KMS-11 (cell line): ENCODE measurements around the gene FNDC8.
"Not testable (repeated sequence)": the region's sequence is repeated elsewhere in the genome, so short reads cannot be mapped to it uniquely, and the experiment has no call there.

Experiments
- H2AFZ ChIP-seq: fragments of 200-600 bp; sonication (generic); 2 replicates; pipeline ENCODE4 v1.6.1; 2016; ENCODE audit warnings: antibody characterized with exemption, mixed run types, low read depth
- H3K27ac ChIP-seq: fragments of 200-600 bp; sonication (generic); 2 replicates; pipeline ENCODE4 v1.6.1; 2016; ENCODE audit warnings: mild to moderate bottlenecking, mixed run types
- H3K27me3 ChIP-seq: fragments of 200-600 bp; sonication (generic); 2 replicates; pipeline ENCODE4 v1.6.1; 2017; ENCODE audit warnings: mild to moderate bottlenecking, low read depth, mixed run types, moderate library complexity; ENCODE audit not compliant: insufficient read depth
- H3K36me3 ChIP-seq: fragments of 200-600 bp; sonication (generic); 2 replicates; pipeline ENCODE4 v1.6.1; 2017; ENCODE audit warnings: mild to moderate bottlenecking, mixed run types; ENCODE audit not compliant: insufficient read depth
- H3K4me1 ChIP-seq: fragments of 200-600 bp; sonication (generic); 2 replicates; pipeline ENCODE4 v1.6.1; 2016; ENCODE audit warnings: mild to moderate bottlenecking, low read depth, mixed run types; ENCODE audit not compliant: poor library complexity, severe bottlenecking
- H3K4me2 ChIP-seq: fragments of 200-600 bp; sonication (generic); 2 replicates; pipeline ENCODE4 v1.7.0; 2016; ENCODE audit warnings: mild to moderate bottlenecking, mixed run types
- H3K4me3 ChIP-seq: fragments of 200-600 bp; sonication (generic); IDR thresholded peaks from 2 replicates; pipeline ENCODE4 v1.6.1; 2017; ENCODE audit warnings: low read depth, low read length, mixed read lengths; ENCODE audit not compliant: insufficient read depth
- H3K79me2 ChIP-seq: fragments of 200-600 bp; sonication (generic); 2 replicates; pipeline ENCODE4 v1.6.1; 2016; ENCODE audit warnings: low read depth, mixed run types; ENCODE audit not compliant: insufficient read depth
- H3K9ac ChIP-seq: fragments of 200-600 bp; sonication (generic); 2 replicates; pipeline ENCODE4 v1.6.1; 2016; ENCODE audit warnings: mild to moderate bottlenecking, mixed run types
- H4K20me1 ChIP-seq: fragments of 200-600 bp; sonication (generic); 2 replicates; pipeline ENCODE4 v1.6.1; 2016; ENCODE audit warnings: mild to moderate bottlenecking, mixed run types; ENCODE audit not compliant: insufficient read depth
- TF ChIP-seq, protein P1 (sequence below): fragments of 200-600 bp; sonication (generic); conservative IDR thresholded peaks from 2 replicates; pipeline ENCODE4 v1.6.1; 2017; ENCODE audit warnings: low read depth, mild to moderate bottlenecking, antibody characterized with exemption, low read length, moderate library complexity, mixed read lengths

FNDC8 gene

GRCh38 chr17:35089586-35090296, 31.7 kb upstream of the FNDC8 start:
- Histone ChIP-seq H3K4me3 (no peak overlapping the region), H2AFZ (peak overlapping the region; percentile 69), H3K4me1 (peaks cover 37% of the 10 kb centered on the region), H3K4me2 (peak overlapping the region; percentile 64), H3K27me3 (no peaks in the 10 kb centered on the region), H4K20me1 (no peaks in the 10 kb centered on the region), H3K9ac (peak overlapping the region; percentile 49; the same call in 1 of the 2 replicates), H3K36me3 (no peaks in the 10 kb centered on the region), H3K27ac (peak overlapping the region; percentile 47; the same call in 1 of the 2 replicates), H3K79me2 (peaks cover 29% of the 10 kb centered on the region; the same call in 1 of the 2 replicates)
- TF ChIP-seq, protein P1, sequence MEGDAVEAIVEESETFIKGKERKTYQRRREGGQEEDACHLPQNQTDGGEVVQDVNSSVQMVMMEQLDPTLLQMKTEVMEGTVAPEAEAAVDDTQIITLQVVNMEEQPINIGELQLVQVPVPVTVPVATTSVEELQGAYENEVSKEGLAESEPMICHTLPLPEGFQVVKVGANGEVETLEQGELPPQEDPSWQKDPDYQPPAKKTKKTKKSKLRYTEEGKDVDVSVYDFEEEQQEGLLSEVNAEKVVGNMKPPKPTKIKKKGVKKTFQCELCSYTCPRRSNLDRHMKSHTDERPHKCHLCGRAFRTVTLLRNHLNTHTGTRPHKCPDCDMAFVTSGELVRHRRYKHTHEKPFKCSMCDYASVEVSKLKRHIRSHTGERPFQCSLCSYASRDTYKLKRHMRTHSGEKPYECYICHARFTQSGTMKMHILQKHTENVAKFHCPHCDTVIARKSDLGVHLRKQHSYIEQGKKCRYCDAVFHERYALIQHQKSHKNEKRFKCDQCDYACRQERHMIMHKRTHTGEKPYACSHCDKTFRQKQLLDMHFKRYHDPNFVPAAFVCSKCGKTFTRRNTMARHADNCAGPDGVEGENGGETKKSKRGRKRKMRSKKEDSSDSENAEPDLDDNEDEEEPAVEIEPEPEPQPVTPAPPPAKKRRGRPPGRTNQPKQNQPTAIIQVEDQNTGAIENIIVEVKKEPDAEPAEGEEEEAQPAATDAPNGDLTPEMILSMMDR = 0 out of 2 replicates have a peak, but pooled peaks have one; percentile 30

DNA sequence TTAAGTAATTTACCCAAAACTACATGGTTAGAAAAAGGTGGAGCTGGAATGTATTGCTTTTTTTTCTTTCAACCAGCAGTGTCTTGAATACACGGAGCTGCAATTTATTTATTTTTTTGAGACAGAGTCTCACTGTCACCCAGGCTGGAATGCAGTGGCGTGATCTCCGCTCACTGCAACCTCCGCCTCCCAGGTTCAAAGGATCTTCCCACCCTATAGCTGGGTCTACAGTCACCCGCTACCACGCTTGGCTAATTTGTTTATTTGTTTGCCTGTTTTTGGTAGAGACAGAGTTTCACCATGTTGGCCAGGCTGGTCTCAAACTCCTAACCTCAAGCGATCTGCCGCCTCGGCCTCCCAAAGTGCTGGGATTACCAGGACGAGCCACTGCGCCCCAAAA, 30.7 kb upstream of the FNDC8 start:
- H3K27me3 ChIP-seq, H4K20me1 ChIP-seq, H3K9ac ChIP-seq, H3K27ac ChIP-seq, H3K4me2 ChIP-seq, H3K36me3 ChIP-seq, H3K4me3 ChIP-seq, H2AFZ ChIP-seq: not testable (repeated sequence)
- Histone ChIP-seq H3K79me2 (peaks cover 22% of the 10 kb centered on the region; the same call in 1 of the 2 replicates), H3K4me1 (peaks cover 29% of the 10 kb centered on the region)

DNA sequence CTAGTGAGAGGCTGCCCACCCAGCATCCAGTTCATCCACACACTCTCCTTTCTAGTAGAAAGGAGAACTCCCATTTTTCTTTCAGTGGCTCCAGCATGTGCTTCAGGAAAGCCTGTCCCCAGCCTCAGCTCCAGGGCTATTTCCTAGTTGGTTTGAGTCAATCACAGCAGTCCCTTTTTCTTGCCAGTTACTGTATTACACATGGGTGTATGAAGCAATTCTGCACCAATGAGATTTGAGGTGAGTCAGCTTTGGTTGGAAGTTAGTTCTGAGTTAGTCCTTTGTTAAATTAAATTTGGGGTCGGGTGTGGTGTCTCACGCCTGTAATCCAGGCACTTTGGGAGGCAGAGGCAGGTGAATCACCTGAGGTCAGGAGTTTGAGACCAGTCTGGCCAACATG, 26.5 kb upstream of the FNDC8 start:
- Histone ChIP-seq H3K27ac (no peak overlapping the region), H3K4me1 (peaks cover 2% of the 10 kb centered on the region), H3K79me2 (no peaks in the 10 kb centered on the region), H3K9ac (no peak overlapping the region), H3K27me3 (no peaks in the 10 kb centered on the region), H3K4me2 (no peak overlapping the region), H2AFZ (no peak overlapping the region), H3K36me3 (no peaks in the 10 kb centered on the region), H4K20me1 (no peaks in the 10 kb centered on the region), H3K4me3 (no peak overlapping the region)
- TF ChIP-seq, protein P1 = no peak

DNA sequence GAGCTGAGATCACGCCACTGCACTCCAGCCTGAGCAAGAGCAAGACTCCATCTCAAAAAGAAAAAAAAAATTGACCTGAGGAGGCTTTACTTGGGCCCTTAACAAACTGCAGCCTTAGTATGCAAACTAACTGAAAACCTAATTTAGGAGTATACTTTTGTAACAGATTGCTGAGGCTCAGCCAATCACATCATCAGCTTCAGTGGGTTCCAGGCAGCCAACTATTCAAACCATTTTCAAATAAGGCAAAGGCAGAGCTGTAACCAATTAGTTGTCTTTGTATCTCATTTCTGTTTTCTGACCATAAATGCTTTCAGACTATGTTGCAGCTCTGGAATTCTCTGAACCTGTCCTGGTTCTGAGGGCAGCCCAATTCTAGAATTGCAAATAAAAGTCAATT, 25.7 kb upstream of the FNDC8 start:
- H3K4me2 ChIP-seq = no peak overlapping the region
- H3K27ac ChIP-seq = no peak overlapping the region
- no peaks in the 10 kb centered on the region for H3K27me3 ChIP-seq
- no peak overlapping the region for H3K4me3 ChIP-seq
- H3K79me2 ChIP-seq = no peaks in the 10 kb centered on the region
- H2AFZ ChIP-seq = no peak overlapping the region
- H3K4me1 ChIP-seq = no peaks in the 10 kb centered on the region
- H3K36me3 ChIP-seq = 0 out of 2 replicates have a peak, but pooled peaks cover 5% of the 10 kb centered on the region
- H3K9ac ChIP-seq = no peak overlapping the region
- H4K20me1 ChIP-seq = no peaks in the 10 kb centered on the region
- TF ChIP-seq, protein P1 = no peak

DNA sequence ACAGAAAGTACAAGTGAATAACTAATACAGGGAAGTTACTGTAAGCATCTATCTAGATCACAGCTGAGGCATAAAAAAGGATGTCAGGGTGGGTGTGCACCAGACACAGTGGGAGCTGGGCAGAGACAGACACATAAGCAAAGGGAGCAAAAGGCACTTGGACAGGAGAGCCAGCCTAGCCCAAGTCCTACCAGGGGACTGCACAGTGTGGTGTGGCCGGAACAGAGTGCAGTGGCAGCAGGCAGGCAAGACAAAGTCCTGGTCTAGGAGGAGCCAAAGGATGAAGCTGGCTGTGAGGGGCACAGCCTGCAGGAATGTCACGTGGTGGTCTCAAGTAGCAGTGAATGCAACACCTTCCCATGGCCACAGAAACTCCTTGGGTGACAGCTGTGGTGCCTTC, 23.6 kb upstream of the FNDC8 start:
- H3K4me1 ChIP-seq = no peaks in the 10 kb centered on the region
- TF ChIP-seq, protein P1 = no peak

More for the DNA sequence above, 23.6 kb upstream of the FNDC8 start:
- Histone ChIP-seq H3K79me2 (no peaks in the 10 kb centered on the region), H4K20me1 (no peaks in the 10 kb centered on the region), H3K9ac (no peak overlapping the region), H3K27me3 (no peaks in the 10 kb centered on the region), H3K27ac (no peak overlapping the region), H3K4me3 (no peak overlapping the region), H2AFZ (no peak overlapping the region), H3K4me2 (no peak overlapping the region), H3K36me3 (0 out of 2 replicates have a peak, but pooled peaks cover 5% of the 10 kb centered on the region)
